Stimulated activated CD4-positive, alpha-beta T cell treated with anti-CD3 and anti-CD28 coated beads, Interleukin-12 subunit alpha, Interleukin-12 subunit beta, amount 100 ng/mL, for 48 hours (primary cell): ENCODE results near the gene FBLN1.
"Not testable (repeated sequence)": the region's sequence is repeated elsewhere in the genome, so short reads cannot be mapped to it uniquely, and the experiment has no call there.

Source experiments
- DNase-seq, 3 donors: peaks; one replicate each; pipeline ENCODE4 v3.0.0-alpha.2; 2020; ENCODE audit warnings: low read depth in 2 of 3, low spot score in 1 of 3

FBLN1 gene

GRCh38 chr22:45476814-45477213 lies 25.9 kb upstream of the FBLN1 start:
- no peak for DNase-seq

DNA sequence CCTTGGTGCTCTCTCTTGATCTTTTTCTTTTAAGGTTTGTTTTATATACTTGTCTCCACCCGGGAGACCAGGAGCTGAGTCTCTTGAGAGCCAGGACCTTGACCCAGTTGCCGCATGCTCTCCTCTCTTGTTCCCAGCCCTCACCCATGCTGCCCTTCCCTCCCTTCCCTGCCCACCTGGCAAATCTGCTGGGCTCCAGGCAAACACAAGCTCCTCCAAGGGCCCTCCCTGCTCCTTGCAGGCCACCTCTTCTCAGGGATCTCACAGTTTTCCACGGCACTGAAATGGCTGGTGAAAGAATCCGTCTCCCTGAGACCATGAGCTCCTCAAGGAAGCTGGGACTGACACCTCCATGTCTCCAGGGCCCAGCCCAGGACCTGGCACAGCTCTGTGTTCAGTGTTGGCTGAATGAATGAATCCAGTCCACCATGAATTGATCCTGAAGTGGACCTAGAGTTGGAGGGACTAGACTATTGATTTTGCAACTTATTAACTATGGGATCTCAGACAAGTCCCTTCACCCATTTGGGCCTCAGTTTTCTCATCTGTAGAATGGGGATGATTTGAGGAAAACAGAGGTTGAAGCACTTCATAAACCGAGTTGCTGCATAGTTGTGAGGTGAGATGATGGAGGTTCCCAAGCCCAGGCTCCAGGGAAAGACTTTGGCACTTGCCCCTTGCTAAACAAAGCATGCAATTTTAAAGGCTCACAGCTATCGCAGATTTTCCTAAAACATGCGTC lies 25.1 kb upstream of the FBLN1 start:
- DNase-seq, result no peak

DNA sequence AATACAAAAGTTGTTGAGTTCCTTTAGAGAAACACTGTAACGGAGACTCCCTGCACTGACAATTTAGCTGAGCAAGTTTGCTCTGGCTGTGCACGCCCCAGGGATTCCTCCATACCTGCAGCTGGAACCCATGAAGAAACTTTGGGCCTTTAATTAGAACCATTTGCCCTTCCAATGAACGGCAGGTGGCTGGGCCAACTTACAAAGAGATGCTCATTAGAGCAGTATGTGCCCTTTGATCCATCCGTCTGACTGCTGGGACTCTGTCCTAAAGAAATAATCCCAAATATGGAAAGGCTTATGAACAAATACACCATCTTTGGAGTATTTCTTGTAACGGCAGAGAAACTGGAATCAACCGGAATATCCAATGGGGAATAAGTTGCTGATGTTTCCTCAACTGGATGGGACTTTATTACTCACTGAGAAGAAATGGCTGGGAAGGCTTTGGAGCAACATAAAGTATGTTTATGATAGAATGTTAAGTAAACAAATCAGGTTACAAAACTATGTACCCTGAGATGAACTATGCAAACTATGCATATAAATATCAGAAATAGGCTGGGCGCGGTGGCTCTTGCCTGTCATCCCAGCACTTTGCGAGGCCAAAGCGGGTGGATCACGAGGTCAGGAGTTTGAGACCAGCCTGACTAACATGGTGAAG lies 24.4 kb upstream of the FBLN1 start:
- DNase-seq, result no peak

- no peak for DNase-seq
Measured at GRCh38 chr22:45480717-45481116, 22.0 kb upstream of the FBLN1 start.

DNA sequence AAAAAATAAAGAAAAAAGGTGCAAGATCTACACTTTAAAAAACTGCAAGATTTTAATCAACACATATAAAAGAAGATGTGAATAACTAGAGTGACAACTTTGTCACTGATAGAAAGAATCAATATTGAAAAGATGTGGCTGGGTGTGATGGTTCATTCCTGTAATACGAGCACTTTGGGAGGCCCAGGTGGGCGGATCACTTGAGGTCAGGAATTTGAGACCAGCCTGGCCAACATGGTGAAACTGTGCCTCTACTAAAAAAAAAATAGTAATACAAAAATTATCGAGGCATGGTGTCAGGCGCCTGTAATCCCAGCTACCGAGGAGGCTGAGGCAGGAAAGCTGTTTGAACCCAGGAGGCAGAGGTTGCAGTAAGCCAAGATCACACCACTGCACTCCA lies 21.0 kb upstream of the FBLN1 start:
- DNase-seq, result no peak

DNA sequence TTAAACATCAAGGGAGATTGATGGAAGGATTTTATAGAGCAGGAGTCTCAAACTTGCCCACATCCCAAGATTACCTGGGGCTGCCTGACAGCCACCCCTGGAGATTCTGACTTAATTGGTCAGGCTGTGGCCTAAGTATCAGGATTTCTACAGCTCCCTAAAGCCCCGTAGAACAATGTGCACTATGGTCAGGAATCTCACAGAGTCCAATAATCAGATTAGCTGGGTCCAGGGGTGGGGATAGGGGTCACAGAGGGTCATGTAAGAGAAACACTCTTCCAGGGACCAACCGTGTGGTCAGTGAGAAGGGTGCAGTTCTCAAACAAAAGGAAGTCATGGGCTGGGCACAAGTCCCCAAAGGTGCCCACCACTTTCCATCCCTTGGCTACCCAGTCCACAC lies 20.5 kb upstream of the FBLN1 start:
- no peak for DNase-seq

DNA sequence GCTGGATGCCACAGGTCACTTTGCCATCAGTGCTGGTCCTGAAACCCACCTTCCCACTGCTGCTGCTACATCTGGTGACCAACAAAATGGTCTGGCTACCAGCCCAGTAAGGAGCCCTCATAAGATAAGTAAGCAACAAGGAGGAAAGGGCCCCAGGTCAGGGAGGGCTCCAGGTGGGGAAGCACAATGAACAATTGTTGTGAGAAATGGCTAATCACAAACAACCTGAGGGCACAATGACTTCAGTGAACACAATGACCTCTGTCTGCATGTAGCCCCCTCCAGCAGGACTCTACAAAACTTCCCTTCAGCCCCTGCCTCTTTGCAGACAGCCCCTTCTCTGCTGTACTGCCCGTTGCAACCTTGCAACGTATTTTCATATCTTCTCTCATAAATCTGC lies 19.4 kb upstream of the FBLN1 start:
- no peak for DNase-seq

DNA sequence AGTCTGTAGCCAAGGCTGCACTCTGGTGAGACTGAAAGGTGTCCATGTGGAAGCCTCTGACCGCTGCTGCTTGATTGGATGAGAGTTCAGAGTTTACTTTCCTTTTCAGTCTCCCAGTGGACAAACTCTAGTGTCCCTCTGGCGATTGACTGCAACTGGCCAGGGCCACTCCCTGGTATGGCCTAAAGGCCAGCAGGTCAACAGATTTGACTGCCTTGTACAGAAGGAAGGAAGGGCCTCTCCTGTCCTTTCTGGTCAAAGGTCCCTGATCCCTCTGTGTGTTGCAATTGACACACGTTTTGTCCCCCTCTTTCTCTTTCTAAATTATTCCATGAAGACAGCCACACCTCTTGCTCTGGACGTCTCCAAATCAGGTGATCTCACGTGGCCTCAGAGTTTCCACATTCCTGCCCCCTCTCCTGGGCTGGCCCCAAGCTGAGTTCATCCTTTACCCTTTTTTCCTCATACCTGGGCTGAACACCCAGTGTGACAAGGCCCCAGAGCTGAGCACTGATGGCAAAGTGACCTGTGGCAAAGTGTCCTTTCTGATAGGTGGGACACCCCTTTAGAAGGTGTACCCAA lies 18.7 kb upstream of the FBLN1 start:
- DNase-seq, result no peak

GRCh38 chr22:45484742-45485141 lies 17.9 kb upstream of the FBLN1 start:
- no peak for DNase-seq

- no peak for DNase-seq
Measured at GRCh38 chr22:45485261-45485660, 17.4 kb upstream of the FBLN1 start.

- no peak for DNase-seq
Measured at GRCh38 chr22:45488764-45489370, 13.8 kb upstream of the FBLN1 start.

GRCh38 chr22:45490836-45491235 lies 11.8 kb upstream of the FBLN1 start:
- DNase-seq, result no peak

DNA sequence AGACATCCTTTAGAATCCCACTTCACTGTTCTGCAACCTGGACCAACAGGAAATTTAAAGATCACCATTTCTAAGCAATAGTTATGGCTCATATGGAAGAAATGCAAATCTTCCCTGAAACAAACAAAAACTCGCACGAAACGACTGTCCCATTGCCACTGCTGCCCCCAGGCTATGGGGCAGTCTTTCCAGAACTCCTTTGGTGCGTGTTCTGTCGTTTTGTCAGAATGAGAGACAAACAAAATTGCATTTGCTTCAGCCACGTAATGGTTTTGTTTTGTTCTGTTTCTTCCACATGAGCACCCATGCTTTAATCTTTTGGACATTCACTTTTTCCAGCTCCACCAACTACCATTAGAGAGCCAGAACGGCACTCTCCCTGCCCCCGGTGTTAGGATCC lies 10.8 kb upstream of the FBLN1 start:
- no peak for DNase-seq

DNA sequence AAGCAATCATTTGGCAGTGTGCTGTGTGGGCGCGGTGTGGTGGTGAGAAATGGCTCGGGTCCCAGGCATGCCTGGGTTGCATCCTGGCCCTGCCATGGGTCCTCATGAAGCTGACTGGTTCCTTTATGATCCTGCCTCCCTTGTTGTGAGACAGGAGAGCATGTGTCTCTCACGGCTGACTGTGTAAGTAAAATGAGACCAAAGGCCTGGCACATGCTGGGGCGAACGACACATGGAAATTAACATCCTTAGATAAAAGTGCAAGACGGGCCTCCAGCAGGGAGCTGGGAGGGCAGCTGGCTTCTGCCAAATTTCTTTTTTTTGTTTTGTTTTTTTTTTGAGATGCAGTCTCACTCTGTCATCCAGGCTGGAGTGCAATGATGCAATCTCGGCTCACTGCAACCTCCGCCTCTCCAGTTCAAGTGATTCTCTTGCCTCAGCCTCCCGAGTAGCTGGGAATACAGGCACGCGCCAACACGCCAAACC lies 9.4 kb upstream of the FBLN1 start:
- DNase-seq, result no peak

GRCh38 chr22:45494306-45494705 lies 8.4 kb upstream of the FBLN1 start:
- DNase-seq, result not testable (repeated sequence)

- DNase-seq, result not testable (repeated sequence)
Measured at GRCh38 chr22:45495616-45496015, 7.1 kb upstream of the FBLN1 start.

GRCh38 chr22:45496451-45496941 lies 6.2 kb upstream of the FBLN1 start:
- no peak for DNase-seq

DNA sequence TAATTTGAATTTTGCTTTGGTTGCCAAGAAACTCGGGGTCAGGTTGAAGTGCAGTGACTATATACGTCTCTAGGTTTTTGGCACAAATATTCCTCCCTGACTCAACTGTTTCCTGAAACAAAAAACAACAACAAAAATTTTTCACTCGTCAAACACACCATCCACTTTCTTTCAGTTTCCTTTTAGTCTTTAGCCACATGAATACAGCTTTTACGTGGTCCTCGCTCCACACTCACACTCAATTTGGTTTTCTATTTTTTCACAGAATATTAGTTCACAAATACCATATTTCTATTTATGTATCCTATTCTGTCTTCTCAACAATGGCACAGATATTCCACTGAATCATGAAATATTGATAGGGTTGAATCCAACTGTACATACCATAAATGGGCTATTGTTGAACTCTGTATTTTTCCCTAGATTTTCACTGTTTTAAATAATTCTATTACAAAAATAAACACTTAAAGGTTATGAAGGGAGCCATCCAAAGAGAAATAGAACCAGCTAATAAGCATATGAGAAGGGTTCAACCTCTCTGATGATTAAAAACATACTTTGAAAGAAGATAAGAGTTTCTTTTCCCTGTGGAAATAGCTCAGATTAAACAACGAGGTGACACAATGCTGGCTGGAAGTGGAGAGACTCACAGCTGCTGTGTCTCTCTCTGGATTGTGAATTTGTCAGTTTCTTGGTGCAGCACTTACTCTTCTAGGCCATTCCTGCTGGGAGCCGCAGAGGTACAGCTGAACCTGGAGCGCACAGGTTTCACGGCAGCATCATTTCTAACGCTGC lies 5.1 kb upstream of the FBLN1 start:
- no peak for DNase-seq

DNA sequence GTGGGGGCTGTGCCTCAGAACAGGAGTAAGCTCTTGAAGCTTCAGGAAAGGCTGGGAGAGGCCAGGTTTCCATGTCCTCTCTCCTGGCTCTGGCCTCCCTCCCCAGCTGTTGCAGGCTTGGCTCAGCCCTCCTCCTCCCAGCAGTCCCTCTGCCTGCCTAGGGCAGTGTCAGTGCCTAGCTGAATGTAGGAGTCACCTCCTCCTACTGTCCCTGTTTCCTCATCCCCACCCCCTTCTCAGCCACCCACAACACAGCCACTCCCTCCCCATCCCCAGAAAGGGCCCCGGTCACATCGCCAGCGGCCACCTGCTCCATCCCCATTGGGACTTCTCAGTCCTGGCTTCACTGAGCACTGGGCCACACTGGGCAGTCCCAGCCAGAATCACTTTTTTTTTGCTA lies 2.9 kb upstream of the FBLN1 start:
- DNase-seq, result no peak

DNA sequence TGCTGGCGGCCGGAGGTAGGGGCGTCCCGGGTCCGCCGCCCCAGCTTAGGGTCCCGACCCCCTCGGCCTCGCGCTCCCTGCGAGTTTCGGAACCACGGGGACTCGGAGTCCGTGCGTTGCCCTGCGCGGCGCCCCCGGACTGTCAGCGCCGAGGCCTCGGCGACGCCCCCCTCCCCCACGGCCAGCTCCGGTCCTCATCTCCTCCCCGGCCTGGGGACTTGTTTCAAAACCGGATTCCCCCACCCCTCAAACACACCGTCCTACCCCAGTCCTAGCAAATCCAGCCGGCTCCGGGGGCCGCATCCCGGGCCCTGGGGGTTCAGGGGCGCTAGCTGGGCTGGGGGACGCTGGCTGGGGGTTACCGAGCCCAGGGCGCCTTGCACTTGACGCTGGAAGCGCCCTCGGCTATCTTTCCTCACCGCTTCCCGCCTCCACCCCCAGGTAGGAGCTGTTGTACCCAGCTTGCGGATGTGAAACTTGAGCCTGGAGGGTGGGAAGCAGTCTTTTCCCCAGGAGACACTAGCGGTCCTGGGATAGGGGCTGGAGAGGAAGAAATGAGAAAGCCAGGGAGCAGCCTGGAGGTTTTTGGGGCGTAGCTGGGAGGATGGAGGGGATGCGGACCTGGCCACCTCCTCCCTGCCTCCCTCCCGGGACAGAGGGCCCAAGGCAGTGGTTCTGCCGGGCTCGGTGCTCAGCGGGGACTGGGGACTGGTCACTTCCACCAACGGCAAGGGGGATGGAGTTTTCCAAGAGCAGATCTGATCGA lies 550 bp downstream of the FBLN1 start:
- no peak for DNase-seq
